Activated CD8-positive, alpha-beta T cell treated with anti-CD3 and anti-CD28 coated beads for 36 hours (primary cell): Measurements from ENCODE around the gene MARK1. TPM values are rescaled to one million over a fixed set of nuclear protein-coding genes. Genes with fewer than 3 reads are reported as not detected.

ENCODE experiments used
- ATAC-seq: fragments of 200-7000 bp; cut with Tn5 transposase; one replicate; pipeline ENCODE4 v1.10.0; 2021; ENCODE audit warnings: mild to moderate bottlenecking, moderate library complexity
- CTCF ChIA-PET: fragments of 350-600 bp; sonication (Branson Sonifier 250); formaldehyde crosslinking; loops from one replicate; lab custom pipeline; 2021; ENCODE audit warnings: antibody characterized with exemption; lab: Charles Lee
- POLR2A ChIA-PET: fragments of 350-600 bp; sonication (Branson Sonifier 250); formaldehyde crosslinking; loops from one replicate; lab custom pipeline; 2021; ENCODE audit warnings: antibody characterized with exemption; lab: Charles Lee
- DNase-seq: peaks from one replicate; pipeline ENCODE4 v3.0.0-alpha.2; 2020
- H3K27ac Mint-ChIP-seq: one replicate; pipeline ENCODE4 v1.8.0; 2021; ENCODE audit warnings: mild to moderate bottlenecking, mixed read lengths
- H3K27me3 Mint-ChIP-seq: one replicate; pipeline ENCODE4 v1.8.0; 2021; ENCODE audit warnings: mixed read lengths
- H3K36me3 Mint-ChIP-seq: one replicate; pipeline ENCODE4 v1.8.0; 2021; ENCODE audit warnings: low read depth, mixed read lengths
- H3K4me1 Mint-ChIP-seq: one replicate; pipeline ENCODE4 v1.8.0; 2021; ENCODE audit warnings: low read depth, mixed read lengths
- H3K4me3 Mint-ChIP-seq: one replicate; pipeline ENCODE4 v1.8.0; 2021; ENCODE audit warnings: mild to moderate bottlenecking, moderate library complexity, mixed read lengths
- H3K9me3 Mint-ChIP-seq: one replicate; pipeline ENCODE4 v1.8.0; 2021; ENCODE audit warnings: mixed read lengths
- intact Hi-C: fragments of 100-400 bp; cut with micrococcal nuclease; formaldehyde crosslinking; loops from one replicate; pipeline ENCODE4 v1.10.0; 2022
- total RNA-seq, 2 experiments: library from RNA; stranded (reverse); gene quantifications; one replicate each; pipeline ENCODE4 v1.2.3, GENCODE V29; 2021
- TF ChIP-seq, protein P1 (sequence below): fragments of 200-600 bp; IDR thresholded peaks from one replicate; pipeline ENCODE4 v1.8.0; 2022; ENCODE audit warnings: antibody characterized with exemption, mild to moderate bottlenecking

The MARK1 gene
- total RNA-seq, 2 experiments from 2014 or later = not detected

DNA sequence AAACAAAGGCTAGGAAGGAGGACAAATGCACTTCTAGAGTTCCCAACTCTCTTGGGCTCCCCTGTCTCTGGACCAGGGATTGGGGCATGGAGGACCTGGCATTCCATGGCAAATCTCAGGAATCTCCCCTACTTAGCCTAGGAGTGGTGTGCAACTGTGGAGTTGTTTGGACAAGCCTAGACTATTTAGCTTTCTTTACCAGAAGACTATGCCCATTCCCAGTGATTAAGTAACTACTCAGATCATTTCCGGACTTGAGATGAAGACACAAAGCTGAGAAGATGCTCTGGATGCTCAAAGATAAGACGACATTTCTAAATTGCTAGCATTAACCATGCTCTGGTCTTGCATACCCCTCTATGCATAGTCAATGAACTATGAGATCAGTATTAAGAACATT lies 13.7 kb upstream of the MARK1 start:
- H3K4me3 Mint-ChIP-seq = no peak overlapping the region

DNA sequence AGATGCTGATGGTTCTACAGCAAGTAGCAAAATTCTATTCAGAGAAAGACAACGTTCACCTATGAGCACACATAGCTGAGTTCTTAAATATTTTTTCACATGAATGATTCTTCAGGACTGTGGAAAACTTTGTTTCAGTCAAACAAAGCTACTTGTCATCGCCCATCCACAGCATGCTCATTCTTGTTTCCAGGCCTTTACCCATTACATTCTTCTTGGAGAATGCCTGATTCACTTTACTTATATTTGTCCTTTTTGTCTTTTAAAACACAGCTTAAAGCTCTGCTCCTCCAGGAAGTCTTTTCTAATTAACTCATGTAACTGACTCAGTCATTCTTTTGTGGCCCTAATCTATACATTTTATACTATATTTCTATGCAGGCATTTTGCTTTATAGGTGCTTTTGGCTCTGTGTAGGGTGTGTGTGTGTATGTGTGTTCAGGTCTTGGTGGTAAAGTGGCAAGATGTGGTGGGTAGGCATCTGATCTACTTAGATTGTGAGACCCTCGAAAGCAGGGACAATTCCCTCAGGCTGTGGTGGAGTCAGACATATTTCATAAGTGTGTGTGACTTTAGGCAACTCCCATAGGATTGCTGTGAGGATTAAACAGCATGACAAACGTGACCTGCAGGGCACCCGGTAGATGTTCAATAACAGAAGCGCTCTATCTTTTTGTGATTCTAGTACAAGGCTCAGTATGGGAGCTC lies 11.8 kb upstream of the MARK1 start:
- POLR2A ChIA-PET = no interaction called here
- H3K9me3 Mint-ChIP-seq = no peaks in the 10 kb centered on the region
- TF ChIP-seq, protein P1, sequence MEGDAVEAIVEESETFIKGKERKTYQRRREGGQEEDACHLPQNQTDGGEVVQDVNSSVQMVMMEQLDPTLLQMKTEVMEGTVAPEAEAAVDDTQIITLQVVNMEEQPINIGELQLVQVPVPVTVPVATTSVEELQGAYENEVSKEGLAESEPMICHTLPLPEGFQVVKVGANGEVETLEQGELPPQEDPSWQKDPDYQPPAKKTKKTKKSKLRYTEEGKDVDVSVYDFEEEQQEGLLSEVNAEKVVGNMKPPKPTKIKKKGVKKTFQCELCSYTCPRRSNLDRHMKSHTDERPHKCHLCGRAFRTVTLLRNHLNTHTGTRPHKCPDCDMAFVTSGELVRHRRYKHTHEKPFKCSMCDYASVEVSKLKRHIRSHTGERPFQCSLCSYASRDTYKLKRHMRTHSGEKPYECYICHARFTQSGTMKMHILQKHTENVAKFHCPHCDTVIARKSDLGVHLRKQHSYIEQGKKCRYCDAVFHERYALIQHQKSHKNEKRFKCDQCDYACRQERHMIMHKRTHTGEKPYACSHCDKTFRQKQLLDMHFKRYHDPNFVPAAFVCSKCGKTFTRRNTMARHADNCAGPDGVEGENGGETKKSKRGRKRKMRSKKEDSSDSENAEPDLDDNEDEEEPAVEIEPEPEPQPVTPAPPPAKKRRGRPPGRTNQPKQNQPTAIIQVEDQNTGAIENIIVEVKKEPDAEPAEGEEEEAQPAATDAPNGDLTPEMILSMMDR = no peak
- no peaks in the 10 kb centered on the region for H3K4me1 Mint-ChIP-seq
- no peaks in the 10 kb centered on the region for H3K36me3 Mint-ChIP-seq
- no peak overlapping the region for H3K27ac Mint-ChIP-seq
- DNase-seq = no peak
- H3K4me3 Mint-ChIP-seq = no peak overlapping the region
- intact Hi-C loops = no loop called here
- H3K27me3 Mint-ChIP-seq = peaks cover 15% of the 10 kb centered on the region
- ATAC-seq = no peak
- CTCF ChIA-PET = interaction anchor here (1.0 kb wide), 1 partner anchor 12 kb away, joined by 3 read pairs; no protein-coding TSS in a partner anchor

More for the DNA sequence above, 13.7 kb upstream of the MARK1 start:
- Mint-ChIP-seq H3K36me3 (no peaks in the 10 kb centered on the region), H3K27me3 (peaks cover 13% of the 10 kb centered on the region), H3K27ac (no peak overlapping the region), H3K4me1 (no peaks in the 10 kb centered on the region), H3K9me3 (no peaks in the 10 kb centered on the region)
- ATAC-seq (no peak), DNase-seq (no peak)
- POLR2A ChIA-PET = no interaction called here
- TF ChIP-seq, protein P1 = no peak
- intact Hi-C loops = no loop called here
- CTCF ChIA-PET = interaction anchor here (1.1 kb wide), 1 partner anchor 34 kb away, joined by 3 read pairs; no protein-coding TSS in a partner anchor

DNA sequence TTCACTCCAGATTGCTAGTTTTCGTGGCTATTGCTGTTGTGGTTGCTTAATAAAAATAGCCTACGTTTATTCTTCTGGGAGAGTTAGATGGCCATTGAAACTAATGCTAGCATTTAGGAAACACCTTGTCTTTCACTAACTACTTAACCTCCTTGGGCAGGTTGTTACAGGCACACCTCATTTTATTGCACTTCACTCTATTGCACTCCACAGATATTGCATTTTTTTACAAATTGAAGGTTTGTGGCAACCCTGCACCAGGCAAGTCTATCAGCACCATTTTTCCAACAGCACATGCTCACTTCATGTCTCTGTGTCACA lies 11.3 kb upstream of the MARK1 start:
- ChIA-PET POLR2A (no interaction called here), CTCF (no interaction called here)
- H3K27ac Mint-ChIP-seq = no peak overlapping the region
- H3K4me3 Mint-ChIP-seq = no peak overlapping the region
- H3K4me1 Mint-ChIP-seq = no peaks in the 10 kb centered on the region
- peaks cover 11% of the 10 kb centered on the region for H3K27me3 Mint-ChIP-seq
- H3K36me3 Mint-ChIP-seq = no peaks in the 10 kb centered on the region
- TF ChIP-seq, protein P1 = no peak
- ATAC-seq (no peak), DNase-seq (no peak)
- no peaks in the 10 kb centered on the region for H3K9me3 Mint-ChIP-seq
- intact Hi-C loops = no loop called here

DNA sequence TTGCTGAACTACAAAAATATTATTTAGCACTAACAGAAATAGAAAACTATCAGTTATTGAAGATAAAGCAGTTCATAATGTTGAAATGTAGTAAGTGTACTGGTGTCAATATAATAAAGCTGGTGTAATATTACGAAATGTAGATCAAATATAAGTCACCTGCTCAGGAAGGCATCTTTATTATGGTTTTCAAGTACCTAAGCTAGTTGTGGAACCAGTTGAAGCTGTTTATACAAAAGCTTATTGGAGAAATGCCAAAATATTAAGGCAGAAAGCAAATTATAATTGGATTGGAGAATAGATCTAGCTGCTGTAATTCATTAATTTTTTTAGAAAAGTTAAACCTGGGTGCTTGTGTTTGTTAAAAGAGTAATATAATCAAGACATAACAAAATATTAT lies 6.2 kb upstream of the MARK1 start:
- Mint-ChIP-seq H3K27me3 (peaks cover 29% of the 10 kb centered on the region), H3K4me3 (no peak overlapping the region), H3K36me3 (no peaks in the 10 kb centered on the region), H3K9me3 (no peaks in the 10 kb centered on the region), H3K27ac (no peak overlapping the region), H3K4me1 (no peaks in the 10 kb centered on the region)
- CTCF ChIA-PET = interaction anchor here (1.1 kb wide), 1 partner anchor 14 kb away, joined by 3 read pairs; no protein-coding TSS in a partner anchor
- ATAC-seq = no peak
- no peak for DNase-seq
- intact Hi-C loops = no loop called here
- POLR2A ChIA-PET = no interaction called here
- TF ChIP-seq, protein P1 = no peak

DNA sequence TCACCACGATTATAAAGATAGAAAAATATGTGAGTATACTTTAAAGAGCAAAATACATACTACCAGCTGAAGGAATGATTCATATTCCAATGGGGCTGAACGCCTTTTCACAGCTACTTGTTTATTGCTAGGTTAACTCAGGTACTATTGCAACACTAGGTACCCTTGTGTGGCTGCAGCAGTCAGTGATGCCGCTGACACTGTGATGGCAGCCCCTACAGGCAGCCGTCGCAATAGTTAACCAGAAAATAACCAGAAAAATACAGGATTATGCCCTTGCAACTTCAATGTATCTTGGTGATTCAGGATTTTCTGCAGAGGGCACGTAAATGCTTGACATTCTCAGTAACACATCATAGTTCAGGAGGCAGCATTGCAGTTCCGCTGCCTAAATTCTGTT lies 1.6 kb upstream of the MARK1 start:
- ATAC-seq (no peak), DNase-seq (no peak)
- POLR2A ChIA-PET = no interaction called here
- CTCF ChIA-PET = no interaction called here
- Mint-ChIP-seq H3K4me3 (no peak overlapping the region), H3K4me1 (peaks cover 8% of the 10 kb centered on the region), H3K36me3 (no peaks in the 10 kb centered on the region), H3K27me3 (peaks cover 48% of the 10 kb centered on the region), H3K27ac (no peak overlapping the region), H3K9me3 (no peaks in the 10 kb centered on the region)
- intact Hi-C loops = no loop called here
- TF ChIP-seq, protein P1 = no peak
